Stimulated activated CD4-positive, alpha-beta T cell treated with anti-CD3 and anti-CD28 coated beads, Interleukin-15, amount 100 ng/mL, for 24 hours (primary cell): ENCODE measurements around the gene LRMDA.

Experiments used
- DNase-seq: peaks from one replicate; pipeline ENCODE4 v3.0.0-alpha.2; 2020

Gene LRMDA

GRCh38 chr10:75978213-75978612 is 546.8 kb downstream of the LRMDA start:
- DNase-seq: no peak

- DNase-seq: no peak
Measured at GRCh38 chr10:75980419-75981002, 549.1 kb downstream of the LRMDA start.

- no peak for DNase-seq
Measured at GRCh38 chr10:75982611-75983369, 551.4 kb downstream of the LRMDA start.

GRCh38 chr10:75984067-75984466 is 552.6 kb downstream of the LRMDA start:
- no peak for DNase-seq

GRCh38 chr10:75987616-75988015 is 556.2 kb downstream of the LRMDA start:
- DNase-seq: no peak

GRCh38 chr10:75994357-75995040 is 563.1 kb downstream of the LRMDA start:
- DNase-seq: no peak

- no peak for DNase-seq
Measured at GRCh38 chr10:75995041-75995430, 563.6 kb downstream of the LRMDA start.

GRCh38 chr10:75995720-75996119 is 564.3 kb downstream of the LRMDA start:
- no peak for DNase-seq

GRCh38 chr10:75999001-75999400 is 567.6 kb downstream of the LRMDA start:
- no peak for DNase-seq

- no peak for DNase-seq
Measured at GRCh38 chr10:75999515-76000209, 568.2 kb downstream of the LRMDA start.

- no peak for DNase-seq
Measured at GRCh38 chr10:76000550-76000949, 569.1 kb downstream of the LRMDA start.

- DNase-seq: no peak
Measured at GRCh38 chr10:76001019-76001418, 569.6 kb downstream of the LRMDA start.

- no peak for DNase-seq
Measured at GRCh38 chr10:76001461-76001860, 570.0 kb downstream of the LRMDA start.

- DNase-seq: no peak
Measured at GRCh38 chr10:76002262-76002854, 570.9 kb downstream of the LRMDA start.

GRCh38 chr10:76007667-76008181 is 576.3 kb downstream of the LRMDA start:
- DNase-seq: no peak

- DNase-seq: no peak
Measured at GRCh38 chr10:76009531-76009930, 578.1 kb downstream of the LRMDA start.

- no peak for DNase-seq
Measured at GRCh38 chr10:76010703-76011102, 579.3 kb downstream of the LRMDA start.

- DNase-seq: no peak
Measured at GRCh38 chr10:76012716-76013327, 581.4 kb downstream of the LRMDA start.

GRCh38 chr10:76015245-76015644 is 583.8 kb downstream of the LRMDA start:
- no peak for DNase-seq

- DNase-seq: no peak
Measured at GRCh38 chr10:76017026-76017732, 585.8 kb downstream of the LRMDA start.

- DNase-seq: no peak
Measured at GRCh38 chr10:76017733-76018433, 586.5 kb downstream of the LRMDA start.
